Activated T-helper 1 cell treated with anti-CD3 and anti-CD28 coated beads, Interleukin-12 subunit alpha, Interleukin-12 subunit beta, Interleukin-2, Interleukin-4 antibody, amounts not matched to agents 30 ng/mL and 10 ng/mL and 1 ng/mL, durations not matched to agents 14 hours and 24 hours and 36 hours (primary cell): ENCODE results near the gene UPF2. TPM values are rescaled to one million over a fixed set of nuclear protein-coding genes. Genes with fewer than 3 reads are reported as not detected.

Source experiments
- DNase-seq: peaks from one replicate; pipeline ENCODE4 v3.0.0; 2021; ENCODE audit warnings: low spot score
- H3K27ac Mint-ChIP-seq: one replicate; pipeline ENCODE4 v1.8.0; 2021; ENCODE audit warnings: mild to moderate bottlenecking, mixed read lengths
- H3K27me3 Mint-ChIP-seq: one replicate; pipeline ENCODE4 v1.8.0; 2022; ENCODE audit warnings: mild to moderate bottlenecking, moderate library complexity, mixed read lengths; ENCODE audit not compliant: insufficient read depth
- H3K36me3 Mint-ChIP-seq: one replicate; pipeline ENCODE4 v1.8.0; 2021; ENCODE audit warnings: low read depth, mixed read lengths
- H3K4me1 Mint-ChIP-seq: one replicate; pipeline ENCODE4 v1.8.0; 2021; ENCODE audit warnings: low read depth, mixed read lengths
- H3K4me3 Mint-ChIP-seq: one replicate; pipeline ENCODE4 v1.8.0; 2021; ENCODE audit warnings: mild to moderate bottlenecking, moderate library complexity, mixed read lengths
- H3K9me3 Mint-ChIP-seq: one replicate; pipeline ENCODE4 v1.8.0; 2021; ENCODE audit warnings: mixed read lengths
- intact Hi-C: fragments of 100-400 bp; cut with micrococcal nuclease; formaldehyde crosslinking; loops from one replicate; pipeline ENCODE4 v1.15.1; 2024
- total RNA-seq: library from RNA; stranded (reverse); gene quantifications from 2 replicates; pipeline ENCODE4 v1.2.3, GENCODE V29; 2022

The UPF2 gene
- total RNA-seq, 1 donor from 2014 or later: 43.6 TPM

DNA sequence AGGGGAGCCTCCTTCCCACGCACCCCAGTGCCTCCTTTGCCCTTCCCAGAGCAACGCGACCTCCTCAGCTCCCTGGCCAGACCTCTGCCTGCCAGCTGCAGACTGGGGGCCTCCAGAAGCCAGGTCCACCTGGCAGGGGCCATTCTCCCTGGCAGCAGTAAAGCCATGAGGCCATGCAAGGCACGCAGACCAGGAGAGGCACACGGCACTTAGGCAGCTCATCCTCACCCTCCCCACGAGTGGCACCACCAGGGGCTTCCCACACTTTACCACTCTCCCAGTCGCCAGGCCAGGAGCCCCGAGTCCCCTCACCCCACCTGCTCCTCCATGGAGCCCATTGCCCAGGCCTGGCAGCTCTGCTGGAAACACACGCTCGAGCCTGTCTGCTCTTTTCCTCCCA is 134.1 kb downstream of the UPF2 start:
- H3K36me3 Mint-ChIP-seq: no peaks in the 10 kb centered on the region
- no peak overlapping the region for H3K27ac Mint-ChIP-seq
- no peaks in the 10 kb centered on the region for H3K9me3 Mint-ChIP-seq
- no peak for DNase-seq
- intact Hi-C loops: no loop called here
- H3K4me1 Mint-ChIP-seq: peaks cover 5% of the 10 kb centered on the region
- no peak overlapping the region for H3K4me3 Mint-ChIP-seq
- no peaks in the 10 kb centered on the region for H3K27me3 Mint-ChIP-seq

DNA sequence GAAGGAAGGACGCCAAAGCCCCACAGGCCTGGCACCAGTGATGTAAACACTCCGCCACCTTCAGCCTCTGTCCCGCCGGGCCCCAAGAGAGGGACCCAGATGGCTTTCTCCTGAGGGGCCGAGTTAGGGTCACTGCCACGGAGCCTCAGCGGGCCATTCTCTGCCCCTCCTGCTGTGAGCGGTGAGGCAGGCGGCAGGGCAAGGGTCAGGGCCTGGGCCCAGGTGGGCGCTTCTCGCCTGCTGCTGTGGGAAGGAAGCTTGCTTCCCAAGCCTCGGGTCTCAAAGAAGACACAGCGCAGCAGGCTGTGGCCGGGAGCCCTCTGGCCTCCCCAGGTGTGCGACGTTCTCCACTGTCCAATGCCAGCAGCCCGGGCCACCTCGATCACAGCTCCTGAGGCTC is 134.7 kb downstream of the UPF2 start:
- no peaks in the 10 kb centered on the region for H3K9me3 Mint-ChIP-seq
- peaks cover 5% of the 10 kb centered on the region for H3K4me1 Mint-ChIP-seq
- DNase-seq: no peak
- H3K27me3 Mint-ChIP-seq: no peaks in the 10 kb centered on the region
- intact Hi-C loops: no loop called here
- H3K4me3 Mint-ChIP-seq: no peak overlapping the region
- H3K36me3 Mint-ChIP-seq: no peaks in the 10 kb centered on the region
- H3K27ac Mint-ChIP-seq: no peak overlapping the region

DNA sequence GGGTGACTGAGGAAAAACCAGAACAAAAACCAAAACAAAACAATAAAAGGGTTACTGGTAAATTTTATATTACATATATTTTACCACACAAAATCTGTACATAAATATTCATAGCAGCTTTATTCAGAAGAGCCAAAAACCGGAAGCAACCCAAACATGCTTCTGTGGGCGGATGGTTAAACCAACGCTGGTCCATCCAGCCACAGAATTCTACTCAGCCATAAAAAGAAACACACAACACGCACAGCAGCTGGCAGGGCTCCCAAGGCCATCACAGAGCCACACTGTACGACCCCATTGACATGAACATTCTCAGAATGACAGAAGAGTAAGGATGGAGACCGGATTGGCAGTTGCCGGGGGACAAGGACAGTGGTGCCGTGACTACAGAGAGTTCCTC is 135.9 kb downstream of the UPF2 start:
- Mint-ChIP-seq H3K9me3 (no peaks in the 10 kb centered on the region), H3K27ac (no peak overlapping the region), H3K27me3 (no peaks in the 10 kb centered on the region), H3K4me3 (no peak overlapping the region), H3K36me3 (no peaks in the 10 kb centered on the region), H3K4me1 (peaks cover 5% of the 10 kb centered on the region)
- intact Hi-C loops: no loop called here
- DNase-seq: no peak

DNA sequence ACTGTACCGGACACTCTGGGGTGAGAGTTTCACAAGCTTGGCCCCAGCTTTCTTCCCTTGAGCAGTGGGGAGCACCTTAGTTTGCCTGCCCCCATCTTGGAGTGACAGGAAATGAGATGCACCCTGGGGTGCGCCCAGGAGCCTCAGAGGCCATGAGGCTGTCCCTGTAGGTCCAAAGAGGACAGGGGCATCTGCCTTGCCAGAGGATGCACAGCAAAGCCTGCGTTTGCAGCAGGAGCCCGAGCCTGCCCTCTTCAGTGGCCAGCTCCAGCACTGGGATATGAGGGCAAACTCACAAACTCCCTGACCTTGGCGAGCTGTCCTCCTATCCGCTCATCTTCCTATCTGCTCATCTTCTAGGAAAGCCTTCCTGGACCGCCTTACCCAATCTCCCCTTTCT is 140.0 kb downstream of the UPF2 start:
- Mint-ChIP-seq H3K27me3 (no peaks in the 10 kb centered on the region), H3K27ac (no peak overlapping the region), H3K36me3 (no peaks in the 10 kb centered on the region), H3K4me3 (no peak overlapping the region), H3K4me1 (peaks cover 5% of the 10 kb centered on the region), H3K9me3 (no peaks in the 10 kb centered on the region)
- DNase-seq: no peak
- intact Hi-C loops: no loop called here

- Mint-ChIP-seq H3K4me3 (no peak overlapping the region), H3K27me3 (no peaks in the 10 kb centered on the region), H3K27ac (no peak overlapping the region), H3K36me3 (no peaks in the 10 kb centered on the region), H3K4me1 (peaks cover 4% of the 10 kb centered on the region), H3K9me3 (no peaks in the 10 kb centered on the region)
- intact Hi-C loops: no loop called here
- no peak for DNase-seq
Measured at GRCh38 chr10:11901833-11902475, 140.7 kb downstream of the UPF2 start.

- H3K9me3 Mint-ChIP-seq: no peaks in the 10 kb centered on the region
- no peak overlapping the region for H3K4me3 Mint-ChIP-seq
- no peak for DNase-seq
- H3K27me3 Mint-ChIP-seq: no peaks in the 10 kb centered on the region
- intact Hi-C loops: no loop called here
- no peak overlapping the region for H3K27ac Mint-ChIP-seq
- no peaks in the 10 kb centered on the region for H3K4me1 Mint-ChIP-seq
- H3K36me3 Mint-ChIP-seq: no peaks in the 10 kb centered on the region
Measured at GRCh38 chr10:11901454-11901832, 141.2 kb downstream of the UPF2 start.

DNA sequence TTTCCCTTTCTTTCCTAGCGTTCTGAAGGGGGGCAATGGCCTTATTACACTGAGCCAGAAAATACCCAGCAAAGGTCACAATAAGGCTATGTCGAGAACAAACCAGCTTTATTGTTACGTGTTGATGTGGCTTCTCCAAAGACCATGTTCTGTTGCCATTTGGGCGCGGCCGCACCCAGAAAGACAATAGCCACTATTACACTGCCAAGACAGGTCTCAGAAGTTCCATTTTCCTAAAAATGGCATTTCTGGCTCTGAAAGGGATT is 141.6 kb downstream of the UPF2 start:
- intact Hi-C loops: no loop called here
- Mint-ChIP-seq H3K9me3 (no peaks in the 10 kb centered on the region), H3K27me3 (no peaks in the 10 kb centered on the region), H3K27ac (no peak overlapping the region), H3K4me1 (no peaks in the 10 kb centered on the region), H3K4me3 (no peak overlapping the region), H3K36me3 (no peaks in the 10 kb centered on the region)
- DNase-seq: no peak

GRCh38 chr10:11899067-11899876 is 143.3 kb downstream of the UPF2 start:
- H3K36me3 Mint-ChIP-seq: no peaks in the 10 kb centered on the region
- no peaks in the 10 kb centered on the region for H3K4me1 Mint-ChIP-seq
- no peak for DNase-seq
- intact Hi-C loops: no loop called here
- H3K27me3 Mint-ChIP-seq: no peaks in the 10 kb centered on the region
- no peak overlapping the region for H3K4me3 Mint-ChIP-seq
- H3K9me3 Mint-ChIP-seq: no peaks in the 10 kb centered on the region
- H3K27ac Mint-ChIP-seq: no peak overlapping the region

GRCh38 chr10:11898372-11899066 is 144.1 kb downstream of the UPF2 start:
- no peaks in the 10 kb centered on the region for H3K9me3 Mint-ChIP-seq
- no peak overlapping the region for H3K4me3 Mint-ChIP-seq
- no peaks in the 10 kb centered on the region for H3K4me1 Mint-ChIP-seq
- H3K27ac Mint-ChIP-seq: no peak overlapping the region
- intact Hi-C loops: no loop called here
- H3K36me3 Mint-ChIP-seq: no peaks in the 10 kb centered on the region
- no peaks in the 10 kb centered on the region for H3K27me3 Mint-ChIP-seq
- no peak for DNase-seq

DNA sequence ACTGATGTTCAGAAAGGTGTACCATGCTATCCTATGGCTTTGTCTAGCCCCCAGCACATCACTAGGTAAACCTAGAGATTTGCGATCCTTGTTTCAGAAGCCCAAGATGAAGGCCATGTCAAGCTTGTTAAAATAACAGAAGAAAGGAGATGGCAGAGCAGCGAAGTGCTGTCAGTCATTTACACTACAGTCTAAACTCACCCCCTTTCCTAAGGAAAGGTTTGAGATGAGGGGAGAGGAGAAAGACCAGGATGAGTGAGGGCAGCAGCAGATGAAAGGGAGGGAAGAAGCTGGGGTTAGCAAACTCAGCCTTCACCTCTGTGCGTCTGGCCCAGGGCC is 144.6 kb downstream of the UPF2 start:
- no peak for DNase-seq
- intact Hi-C loops: no loop called here
- no peak overlapping the region for H3K27ac Mint-ChIP-seq
- no peaks in the 10 kb centered on the region for H3K36me3 Mint-ChIP-seq
- H3K4me3 Mint-ChIP-seq: no peak overlapping the region
- no peaks in the 10 kb centered on the region for H3K9me3 Mint-ChIP-seq
- no peaks in the 10 kb centered on the region for H3K27me3 Mint-ChIP-seq
- no peaks in the 10 kb centered on the region for H3K4me1 Mint-ChIP-seq

DNA sequence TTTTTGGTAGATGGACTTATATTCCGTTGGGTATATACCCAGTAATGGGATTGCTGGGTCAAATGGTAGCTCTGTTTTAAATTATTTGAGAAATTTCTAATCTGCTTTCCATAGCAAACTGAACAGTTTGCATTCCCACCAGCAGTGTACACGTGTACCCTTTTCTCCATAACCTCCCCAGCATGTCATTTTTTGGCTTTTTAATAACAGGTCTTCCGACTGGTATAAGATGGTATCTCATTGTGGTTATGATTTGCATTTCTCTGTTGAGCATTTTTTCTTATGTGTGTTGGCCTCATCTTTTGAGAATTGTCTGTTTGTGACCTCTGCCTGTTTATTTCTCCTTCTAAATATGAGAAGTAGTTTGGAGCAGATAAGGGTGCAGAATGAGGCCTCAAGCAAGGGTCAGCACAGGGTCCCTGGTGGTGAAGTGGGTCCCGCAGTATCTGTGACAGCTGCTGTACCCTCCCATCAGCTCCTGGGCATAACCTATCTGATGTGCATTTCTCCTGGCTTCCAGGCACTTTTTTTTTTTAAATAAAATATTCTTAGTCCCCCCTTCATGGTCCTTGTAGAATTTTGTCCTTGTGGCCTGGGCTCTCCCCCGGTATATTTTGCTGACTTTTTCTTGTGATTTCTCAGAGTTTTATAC is 145.9 kb downstream of the UPF2 start:
- Mint-ChIP-seq H3K27ac (no peak overlapping the region), H3K4me1 (no peaks in the 10 kb centered on the region), H3K36me3 (no peaks in the 10 kb centered on the region), H3K4me3 (no peak overlapping the region), H3K27me3 (no peaks in the 10 kb centered on the region), H3K9me3 (no peaks in the 10 kb centered on the region)
- DNase-seq: no peak
- intact Hi-C loops: no loop called here

GRCh38 chr10:11895598-11895997 is 147.0 kb downstream of the UPF2 start:
- no peak overlapping the region for H3K27ac Mint-ChIP-seq
- H3K27me3 Mint-ChIP-seq: no peaks in the 10 kb centered on the region
- DNase-seq: no peak
- no peak overlapping the region for H3K4me3 Mint-ChIP-seq
- intact Hi-C loops: no loop called here
- H3K36me3 Mint-ChIP-seq: no peaks in the 10 kb centered on the region
- no peaks in the 10 kb centered on the region for H3K9me3 Mint-ChIP-seq
- no peaks in the 10 kb centered on the region for H3K4me1 Mint-ChIP-seq

DNA sequence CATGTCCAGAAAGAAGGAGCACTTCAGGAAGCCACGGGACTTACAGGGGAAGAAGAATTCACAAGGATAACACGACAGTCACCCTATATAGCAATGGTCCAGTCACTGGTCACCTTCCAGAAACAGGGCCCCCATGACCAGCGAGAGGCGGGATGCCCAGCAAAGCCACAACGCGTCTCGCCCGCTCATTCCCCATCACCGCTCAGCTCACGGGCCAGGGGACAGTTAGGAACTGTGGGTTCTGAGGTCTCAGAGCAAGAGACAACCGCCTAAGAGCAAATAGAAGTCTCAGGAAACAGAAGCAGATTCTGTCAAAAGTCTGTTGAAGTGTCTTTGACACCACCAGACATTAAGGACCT is 147.5 kb downstream of the UPF2 start:
- Mint-ChIP-seq H3K27ac (no peak overlapping the region), H3K27me3 (no peaks in the 10 kb centered on the region), H3K4me1 (no peaks in the 10 kb centered on the region), H3K36me3 (no peaks in the 10 kb centered on the region), H3K4me3 (no peak overlapping the region), H3K9me3 (no peaks in the 10 kb centered on the region)
- intact Hi-C loops: no loop called here
- no peak for DNase-seq
